Tibial nerve (tissue), 4 donors: ENCODE measurements around the gene RANBP10. TPM values are rescaled to one million over a fixed set of nuclear protein-coding genes. Genes with fewer than 3 reads are reported as not detected.

Experiments used
- DNase-seq, 2 donors: peaks; one replicate each; pipeline ENCODE4 v3.0.0-alpha.2; 2019; ENCODE audit warnings: low spot score in 2 of 2
- H3K27ac ChIP-seq, 4 donors: fragments of 200-600 bp; sonication (generic) in 3 of 4; one replicate each; pipeline ENCODE4 v1.5.1; 2017 to 2019; ENCODE audit warnings: mild to moderate bottlenecking in 1 of 4
- H3K27me3 ChIP-seq, 2 donors: fragments of 200-600 bp; sonication (generic) in 1 of 2; one replicate each; pipeline versions ENCODE4 v1.5.1 to v1.6.0; 2017 to 2019
- H3K36me3 ChIP-seq, 3 donors: fragments of 200-600 bp; sonication (generic); one replicate each; pipeline ENCODE4 v1.5.1; 2018 to 2019
- H3K4me1 ChIP-seq, 4 donors: fragments of 200-600 bp; sonication (generic) in 3 of 4; one replicate each; pipeline ENCODE4 v1.5.1; 2017 to 2019
- H3K4me3 ChIP-seq, 4 donors: fragments of 200-600 bp; sonication (generic) in 3 of 4; one replicate each; pipeline ENCODE4 v1.5.1; 2017 to 2019; ENCODE audit warnings: mild to moderate bottlenecking in 1 of 4, moderate library complexity in 1 of 4
- H3K9me3 ChIP-seq, 4 donors: fragments of 200-600 bp; sonication (generic) in 3 of 4; one replicate each; pipeline ENCODE4 v1.5.1; 2017 to 2019
- CTCF ChIP-seq, 5 experiments: fragments of 200-600 bp in 3 of 5; fragments of 450-650 bp in 2 of 5; sonication (generic) in 3 of 5; IDR thresholded peaks; one replicate each; pipeline ENCODE4 v1.5.1; 2016 to 2019; ENCODE audit warnings: antibody characterized with exemption in 5 of 5, mild to moderate bottlenecking in 3 of 5, moderate library complexity in 2 of 5
- EP300 ChIP-seq, 2 donors: sonication (generic); formaldehyde crosslinking; IDR thresholded peaks; one replicate each; pipeline ENCODE4 v1.6.1; 2017; ENCODE audit warnings: antibody characterized with exemption in 2 of 2, mild to moderate bottlenecking in 1 of 2
- POLR2A ChIP-seq, 2 donors: fragments of 450-650 bp; IDR thresholded peaks; one replicate each; pipeline ENCODE4 v1.6.1; 2017; ENCODE audit warnings: antibody characterized with exemption in 2 of 2, mild to moderate bottlenecking in 2 of 2, moderate library complexity in 2 of 2
- WGBS, 2 donors: methylation state at CpG; one replicate each; pipeline ENCODE4 v1.1.5; 2018; 5-methylcytosine and 5-hydroxymethylcytosine counted together
- total RNA-seq, 4 donors: library from RNA; depleted of rRNA; stranded (reverse); fragments of >200 nt; gene quantifications; one replicate each; pipeline ENCODE4 v1.1.0, GENCODE V29; 2016

RANBP10 gene
- total RNA-seq, 4 donors from 2014 or later = 8.1 to 19.5 (median 12.0) TPM

- Histone ChIP-seq H3K4me3 (no peak overlapping the region), H3K27me3 (no peaks in the 10 kb centered on the region), H3K36me3 (peaks cover 0 to 15% (median 0%) of the 10 kb centered on the region in 3 donors), H3K4me1 (no peaks in the 10 kb centered on the region), H3K27ac (no peak overlapping the region), H3K9me3 (no peaks in the 10 kb centered on the region)
- WGBS, 2 donors = 58 to 87% methylated on average over 2 to 3 of the region's 3 CpGs
- no peak for DNase-seq
- TF ChIP-seq POLR2A (IDR thresholded peaks at IDR 0.05) = no peak
- TF ChIP-seq EP300 (IDR thresholded peaks at IDR 0.05) = no peak
- TF ChIP-seq CTCF (IDR thresholded peaks at IDR 0.05) = no peak
Measured at GRCh38 chr16:67749436-67750078, 56.8 kb downstream of the RANBP10 start.

GRCh38 chr16:67748834-67749233 lies 57.5 kb downstream of the RANBP10 start:
- Histone ChIP-seq H3K4me1 (no peaks in the 10 kb centered on the region), H3K9me3 (no peaks in the 10 kb centered on the region), H3K27ac (no peak overlapping the region), H3K4me3 (no peak overlapping the region), H3K27me3 (no peaks in the 10 kb centered on the region), H3K36me3 (peaks cover 0 to 16% (median 2%) of the 10 kb centered on the region in 3 donors)
- no peak for DNase-seq
- TF ChIP-seq EP300 (IDR thresholded peaks at IDR 0.05) = no peak
- no peak for TF ChIP-seq CTCF (IDR thresholded peaks at IDR 0.05)
- no peak for TF ChIP-seq POLR2A (IDR thresholded peaks at IDR 0.05)
- 88 to 91% methylated on average over 3 of the region's 3 CpGs for WGBS, 2 donors

GRCh38 chr16:67746846-67747245 lies 59.5 kb downstream of the RANBP10 start:
- TF ChIP-seq CTCF (IDR thresholded peaks at IDR 0.05) = no peak
- no peak for TF ChIP-seq POLR2A (IDR thresholded peaks at IDR 0.05)
- TF ChIP-seq EP300 (IDR thresholded peaks at IDR 0.05) = no peak
- DNase-seq = no peak
- no peak overlapping the region for H3K27ac ChIP-seq
- H3K4me1 ChIP-seq = no peaks in the 10 kb centered on the region
- no peaks in the 10 kb centered on the region for H3K9me3 ChIP-seq
- peaks cover 0 to 29% (median 12%) of the 10 kb centered on the region in 3 donors for H3K36me3 ChIP-seq
- H3K4me3 ChIP-seq = no peak overlapping the region
- H3K27me3 ChIP-seq = no peaks in the 10 kb centered on the region

GRCh38 chr16:67741118-67741517 lies 65.2 kb downstream of the RANBP10 start:
- WGBS, 2 donors = 81 to 85% methylated on average over 4 of the region's 4 CpGs
- peaks cover 0 to 79% (median 12%) of the 10 kb centered on the region in 3 donors for H3K36me3 ChIP-seq
- no peaks in the 10 kb centered on the region for H3K27me3 ChIP-seq
- DNase-seq = no peak
- H3K27ac ChIP-seq = no peak overlapping the region
- H3K4me3 ChIP-seq = no peak overlapping the region
- TF ChIP-seq EP300 (IDR thresholded peaks at IDR 0.05) = no peak
- no peak for TF ChIP-seq CTCF (IDR thresholded peaks at IDR 0.05)
- TF ChIP-seq POLR2A (IDR thresholded peaks at IDR 0.05) = no peak
- H3K9me3 ChIP-seq = no peaks in the 10 kb centered on the region
- no peaks in the 10 kb centered on the region for H3K4me1 ChIP-seq

GRCh38 chr16:67740391-67740790 lies 66.0 kb downstream of the RANBP10 start:
- 94 to 95% methylated on average over 3 of the region's 3 CpGs for WGBS, 2 donors
- Histone ChIP-seq H3K36me3 (peaks cover 0 to 85% (median 12%) of the 10 kb centered on the region in 3 donors), H3K9me3 (no peaks in the 10 kb centered on the region), H3K27ac (no peak overlapping the region), H3K27me3 (no peaks in the 10 kb centered on the region), H3K4me3 (no peak overlapping the region), H3K4me1 (no peaks in the 10 kb centered on the region)
- TF ChIP-seq POLR2A (IDR thresholded peaks at IDR 0.05) = no peak
- TF ChIP-seq EP300 (IDR thresholded peaks at IDR 0.05) = no peak
- TF ChIP-seq CTCF (IDR thresholded peaks at IDR 0.05) = no peak
- DNase-seq = no peak
